IMR-90 (cell line): ENCODE results near the gene LIG1. TPM values are rescaled to one million over a fixed set of nuclear protein-coding genes. Genes with fewer than 3 reads are reported as not detected.

Experiments
- ATAC-seq: fragments of 200-7000 bp; cut with Tn5 transposase; 2 replicates; pipeline ENCODE4 v1.9.1; 2020; ENCODE audit warnings: low read depth, mild to moderate bottlenecking, moderate library complexity
- BruUV-seq: library from RNA; stranded (reverse); fragments of 400-500 nt; replicated peaks from 2 replicates; lab custom pipeline; 2021; lab: Mats Ljungman, UMichigan
- CTCF ChIA-PET: fragments of 300-600 bp; formaldehyde crosslinking; extraction: SDS; loops from one replicate; lab custom pipeline; 2021; ENCODE audit warnings: antibody characterized with exemption; lab: Yijun Ruan, JAX
- POLR2A ChIA-PET: fragments of 300-600 bp; sonication (Branson Sonifier 250); formaldehyde crosslinking; loops from one replicate; lab custom pipeline; 2022; ENCODE audit warnings: antibody characterized with exemption; ENCODE audit not compliant: unreplicated experiment; lab: Charles Lee
- DNase-seq: peaks from one replicate; pipeline ENCODE4 v3.0.0; 2013
- H2AFZ ChIP-seq: replicated peaks from 2 replicates; pipeline ENCODE3; 2013; ENCODE audit warnings: low read length, mild to moderate bottlenecking; ENCODE audit not compliant: poor library complexity
- H2AK5ac ChIP-seq: 2 replicates; pipeline ENCODE4 v1.6.1; 2013; ENCODE audit warnings: low read depth, low read length, inconsistent platforms
- H2AK9ac ChIP-seq: replicated peaks from 2 replicates; pipeline ENCODE3; 2013; ENCODE audit warnings: mild to moderate bottlenecking, low read depth, low read length, moderate library complexity; ENCODE audit not compliant: poor library complexity
- H2BK120ac ChIP-seq: 2 replicates; pipeline ENCODE4 v1.6.1; 2013; ENCODE audit warnings: low read depth, low read length, inconsistent platforms
- H2BK15ac ChIP-seq: 3 replicates; pipeline ENCODE4 v1.6.1; 2013; ENCODE audit warnings: low read depth, low read length, inconsistent platforms
- H2BK20ac ChIP-seq: 2 replicates; pipeline ENCODE4 v1.6.1; 2013; ENCODE audit warnings: low read depth, mild to moderate bottlenecking, inconsistent platforms, low read length, moderate library complexity
- H2BK5ac ChIP-seq: 2 replicates; pipeline ENCODE4 v1.6.1; 2013; ENCODE audit warnings: mild to moderate bottlenecking, low read depth, low read length, inconsistent platforms; ENCODE audit not compliant: poor library complexity, severe bottlenecking
- H3K14ac ChIP-seq: replicated peaks from 2 replicates; pipeline ENCODE4 v1.6.1; 2013; ENCODE audit warnings: low read depth, low read length, inconsistent platforms
- H3K18ac ChIP-seq: 2 replicates; pipeline ENCODE4 v1.6.1; 2013; ENCODE audit warnings: low read depth, low read length, control low read depth
- H3K23ac ChIP-seq: 2 replicates; pipeline ENCODE4 v1.6.1; 2013; ENCODE audit warnings: low read depth, low read length, inconsistent platforms
- H3K27ac ChIP-seq: 2 replicates; pipeline ENCODE4 v1.5.1; 2013; ENCODE audit warnings: mild to moderate bottlenecking, control low read depth, low read length; ENCODE audit not compliant: insufficient read depth
- H3K27me3 ChIP-seq: 2 replicates; pipeline ENCODE4 v1.6.1; 2013; ENCODE audit warnings: low read length; ENCODE audit not compliant: control insufficient read depth, insufficient read depth
- H3K36me3 ChIP-seq: 2 replicates; pipeline ENCODE4 v1.6.1; 2013; ENCODE audit warnings: low read length, mixed read lengths; ENCODE audit not compliant: control insufficient read depth, insufficient read depth
- H3K4ac ChIP-seq: 2 replicates; pipeline ENCODE4 v1.6.1; 2013; ENCODE audit warnings: low read depth, low read length, inconsistent platforms
- H3K4me1 ChIP-seq: 2 replicates; pipeline ENCODE4 v1.6.1; 2013; ENCODE audit warnings: low read length, mixed read lengths; ENCODE audit not compliant: control insufficient read depth, insufficient read depth
- H3K4me2 ChIP-seq: 2 replicates; pipeline ENCODE4 v1.6.1; 2013; ENCODE audit warnings: low read depth, mild to moderate bottlenecking, control low read depth, low read length, moderate library complexity
- H3K4me3 ChIP-seq: 2 replicates; pipeline ENCODE4 v1.5.1; 2013; ENCODE audit warnings: low read depth, mild to moderate bottlenecking, control low read depth, low read length, moderate library complexity; ENCODE audit not compliant: insufficient read depth
- H3K56ac ChIP-seq: 2 replicates; pipeline ENCODE4 v1.6.1; 2013; ENCODE audit warnings: low read length, inconsistent platforms; ENCODE audit not compliant: insufficient read depth; ENCODE audit errors: extremely low read depth
- H3K79me1 ChIP-seq, 2 experiments: 2 replicates each; pipeline ENCODE4 v1.6.1; 2013; ENCODE audit warnings: low read length in 2 of 2, inconsistent platforms in 1 of 2, low read depth in 1 of 2
- H3K9ac ChIP-seq: 2 replicates; pipeline ENCODE4 v1.6.1; 2013; ENCODE audit warnings: low read depth, low read length, control low read depth
- H3K9me1 ChIP-seq: 2 replicates; pipeline ENCODE4 v1.6.1; 2013; ENCODE audit warnings: low read length, inconsistent platforms; ENCODE audit not compliant: insufficient read depth
- H3K9me3 ChIP-seq: 2 replicates; pipeline ENCODE4 v1.6.1; 2013; ENCODE audit warnings: low read length; ENCODE audit not compliant: control insufficient read depth, insufficient read depth
- H4K20me1 ChIP-seq: 2 replicates; pipeline ENCODE4 v1.6.1; 2013; ENCODE audit warnings: low read length, inconsistent platforms; ENCODE audit not compliant: insufficient read depth
- H4K5ac ChIP-seq: 2 replicates; pipeline ENCODE4 v1.6.1; 2013; ENCODE audit warnings: mild to moderate bottlenecking, low read depth, low read length, control low read depth
- H4K8ac ChIP-seq, 2 experiments: 2 replicates each; pipeline ENCODE4 v1.6.1; 2013; ENCODE audit warnings: low read depth in 2 of 2, low read length in 2 of 2, control low read depth in 1 of 2, inconsistent platforms in 1 of 2
- H4K91ac ChIP-seq: 2 replicates; pipeline ENCODE4 v1.6.1; 2013; ENCODE audit warnings: low read depth, low read length, inconsistent platforms; ENCODE audit not compliant: insufficient read depth
- BHLHE40 ChIP-seq: fragments of 150-350 bp; IDR thresholded peaks from 2 replicates; pipeline ENCODE4 v1.6.1; 2016; ENCODE audit warnings: mild to moderate bottlenecking, low read depth, low read length
- CEBPB ChIP-seq: IDR thresholded peaks from 2 replicates; pipeline ENCODE4 v1.6.1; 2012; ENCODE audit warnings: low read depth, low read length, improper control_type of control experiment
- CHD1 ChIP-seq: IDR thresholded peaks from 2 replicates; pipeline ENCODE4 v1.6.1; 2012; ENCODE audit warnings: low read depth, low read length, improper control_type of control experiment
- CTCF ChIP-seq: conservative IDR thresholded peaks from 2 replicates; pipeline ENCODE4 v1.5.1; 2012; ENCODE audit warnings: mild to moderate bottlenecking, low read depth, low read length, improper control_type of control experiment
- ELK1 ChIP-seq: fragments of 150-350 bp; IDR thresholded peaks from 2 replicates; pipeline ENCODE4 v1.6.1; 2016; ENCODE audit warnings: low read depth, mild to moderate bottlenecking, low read length, moderate library complexity, borderline replicate concordance
- FOS ChIP-seq: fragments of 150-350 bp; IDR thresholded peaks from 2 replicates; pipeline ENCODE4 v1.6.1; 2016; ENCODE audit warnings: low read depth, low read length
- MAFK ChIP-seq: IDR thresholded peaks from 2 replicates; pipeline ENCODE4 v1.6.1; 2012; ENCODE audit warnings: low read depth, low read length, improper control_type of control experiment
- MAZ ChIP-seq: IDR thresholded peaks from 2 replicates; pipeline ENCODE4 v1.6.1; 2012; ENCODE audit warnings: low read depth, mild to moderate bottlenecking, low read length, improper control_type of control experiment, moderate library complexity, borderline replicate concordance
- MXI1 ChIP-seq: IDR thresholded peaks from 2 replicates; pipeline ENCODE4 v1.6.1; 2012; ENCODE audit warnings: low read depth, mild to moderate bottlenecking, low read length, moderate library complexity, borderline replicate concordance
- NFE2L2 ChIP-seq: fragments of 150-350 bp; IDR thresholded peaks from 2 replicates; pipeline ENCODE4 v1.6.1; 2016; ENCODE audit warnings: low read depth, mild to moderate bottlenecking, low read length
- POLR2A ChIP-seq: IDR thresholded peaks from 2 replicates; pipeline ENCODE4 v1.6.1; 2012; ENCODE audit warnings: mild to moderate bottlenecking, low read depth, low read length
- RAD21 ChIP-seq: IDR thresholded peaks from 2 replicates; pipeline ENCODE4 v1.6.1; 2012; ENCODE audit warnings: low read length, improper control_type of control experiment
- RCOR1 ChIP-seq: IDR thresholded peaks from 2 replicates; pipeline ENCODE4 v1.6.1; 2012; ENCODE audit warnings: mild to moderate bottlenecking, low read length, improper control_type of control experiment; ENCODE audit not compliant: insufficient replicate concordance
- RFX5 ChIP-seq: IDR thresholded peaks from 2 replicates; pipeline ENCODE4 v1.8.0; 2012; ENCODE audit warnings: low read depth, mild to moderate bottlenecking, low read length, moderate library complexity
- SMC3 ChIP-seq: fragments of 150-350 bp; IDR thresholded peaks from 2 replicates; pipeline ENCODE4 v1.6.1; 2016; ENCODE audit warnings: low read depth, mild to moderate bottlenecking, antibody characterized with exemption, low read length, moderate library complexity
- USF2 ChIP-seq: fragments of 150-350 bp; IDR thresholded peaks from 2 replicates; pipeline ENCODE4 v1.6.1; 2017; ENCODE audit warnings: mild to moderate bottlenecking, antibody characterized with exemption, low read length, low read depth
- WGBS, 2 experiments: methylation state at CpG; one replicate each; pipeline versions ENCODE4 v1.1.5 to v1.1.7; 2013; ENCODE audit warnings: missing lambda C conversion rate in 2 of 2; ENCODE audit not compliant: insufficient read length in 1 of 2; ENCODE audit errors: extremely low coverage in 2 of 2; 5-methylcytosine and 5-hydroxymethylcytosine counted together
- dilution Hi-C: fragments of 300-500 bp; cut with HindIII; formaldehyde crosslinking; loops from one replicate; pipeline ENCODE4 v1.14.3; 2018; ENCODE audit warnings: low sequenced_read_pairs; ENCODE audit not compliant: unreplicated experiment
- in situ Hi-C: fragments of 300-500 bp; cut with MboI; formaldehyde crosslinking; loops from 3 replicates; pipeline ENCODE4 v1.14.3; 2019; ENCODE audit warnings: low sequenced_read_pairs, inconsistent platforms, mixed read lengths
- intact Hi-C: fragments of 100-400 bp; cut with micrococcal nuclease; formaldehyde crosslinking; loops from 2 replicates; pipeline ENCODE4 v1.10.0; 2022
- polyA plus RNA-seq, 3 experiments: library from polyadenylated mRNA; depleted of rRNA; stranded (reverse); fragments of >200 nt; gene quantifications; 2 replicates each; pipeline ENCODE4 v1.2.3, GENCODE V29; 2012; ENCODE audit warnings: low replicate concordance in 1 of 3
- total RNA-seq: library from RNA; depleted of rRNA; stranded (reverse); fragments of >200 nt; gene quantifications from 2 replicates; pipeline ENCODE4 v1.2.3, GENCODE V29; 2012

Gene LIG1
- total and polyA plus RNA-seq, 2 of the 4 experiments (the other 2 are of a cell fraction), result 24.9 to 34.0 TPM

GRCh38 chr19:48149430-48149829 lies 20.7 kb downstream of the LIG1 start:
- Histone ChIP-seq H3K9me1 (no peaks in the 10 kb centered on the region), H3K4me1 (no peaks in the 10 kb centered on the region), H2BK20ac (no peak overlapping the region), H3K14ac (no peak overlapping the region), H2BK5ac (no peak overlapping the region), H4K20me1 (no peaks in the 10 kb centered on the region), H3K4ac (no peak overlapping the region), H3K4me3 (no peak overlapping the region), H3K27ac (no peak overlapping the region), H4K91ac (no peak overlapping the region), H4K5ac (no peak overlapping the region), H2AK5ac (no peak overlapping the region), H3K4me2 (no peak overlapping the region), H3K56ac (no peak overlapping the region), H3K23ac (no peak overlapping the region), H3K9me3 (no peaks in the 10 kb centered on the region), H3K18ac (no peak overlapping the region), H3K79me1 (no peaks in the 10 kb centered on the region; a peak in 1 of 4 replicates), H2BK15ac (no peak overlapping the region), H3K9ac (no peak overlapping the region), H3K36me3 (peaks cover 5% of the 10 kb centered on the region; the same call in 1 of the 2 replicates), H2BK120ac (no peak overlapping the region), H2AK9ac (no peak overlapping the region), H4K8ac (no peak overlapping the region), H3K27me3 (no peaks in the 10 kb centered on the region), H2AFZ (no peak overlapping the region)
- dilution Hi-C loops (no loop called here), intact Hi-C loops (no loop called here), in situ Hi-C loops (no loop called here)
- CTCF ChIA-PET, result no interaction called here
- POLR2A ChIA-PET, result no interaction called here
- no peak for ATAC-seq
- BruUV-seq, result no TSS peak
- WGBS, 2 experiments, result no CpG with 5 or more reads among the region's 6 CpGs
- no peak for TF ChIP-seq MAFK
- TF ChIP-seq CEBPB, result no peak
- TF ChIP-seq RAD21, result no peak
- TF ChIP-seq MXI1, result no peak
- TF ChIP-seq MAZ, result no peak
- TF ChIP-seq FOS, result no peak
- no peak for TF ChIP-seq CTCF
- TF ChIP-seq SMC3, result no peak
- no peak for TF ChIP-seq CHD1
- no peak for TF ChIP-seq NFE2L2
- no peak for TF ChIP-seq ELK1
- TF ChIP-seq USF2, result no peak
- TF ChIP-seq BHLHE40, result no peak
- no peak for TF ChIP-seq POLR2A
- TF ChIP-seq RFX5, result no peak
- TF ChIP-seq RCOR1, result no peak
- DNase-seq, result no peak
